ENCODE measurements around the gene ADCY3. TPM values are rescaled to one million over a fixed set of nuclear protein-coding genes. Genes with fewer than 3 reads are reported as not detected.

ADCY3 gene
- polyA plus RNA-seq, 1 of the 3 experiments (the other 2 are of a cell fraction) = 53.9 TPM

DNA sequence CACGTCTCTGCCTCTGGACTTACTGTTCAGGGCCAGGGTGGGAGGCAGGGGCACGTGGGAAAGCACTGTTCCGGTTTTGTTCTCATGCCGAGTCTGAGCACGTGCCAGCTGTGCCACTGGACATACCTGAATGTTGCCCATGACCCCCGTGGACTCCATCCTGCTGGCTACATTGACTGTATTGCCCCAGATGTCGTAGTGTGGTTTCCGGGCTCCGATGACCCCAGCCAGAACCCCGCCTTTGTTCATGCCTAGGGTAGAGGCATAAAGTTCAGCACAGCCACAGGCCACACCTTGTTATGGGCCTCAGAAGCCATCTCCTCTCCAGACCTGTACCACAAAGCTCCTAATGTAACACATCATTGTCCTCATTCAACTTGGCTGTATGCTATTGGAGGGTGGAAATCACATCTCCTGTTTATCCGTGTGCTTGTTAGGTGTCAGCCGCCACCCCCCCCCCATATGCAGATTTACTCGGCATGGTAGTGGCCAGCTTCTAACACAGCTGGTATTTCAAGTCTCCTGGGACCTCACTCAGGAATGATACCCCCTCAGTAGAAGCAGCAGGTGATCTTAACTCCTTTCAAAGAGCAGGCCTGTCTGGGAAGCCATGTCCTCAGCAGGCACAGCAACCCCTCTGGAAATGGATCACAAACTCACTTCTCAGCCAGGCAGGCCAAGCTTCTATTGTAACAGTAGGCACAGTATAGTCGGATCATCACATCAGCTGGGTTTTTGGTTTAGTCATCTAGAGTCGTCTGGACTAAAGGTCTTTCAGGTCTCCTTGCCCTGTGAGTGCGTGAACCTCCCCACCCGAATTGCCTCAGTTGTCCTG, 99.2 kb downstream of the ADCY3 start:
- Histone ChIP-seq H3K79me2 (ENCODE audit: insufficient read depth) (peaks cover 9% of the 10 kb centered on the region; the same call in 1 of the 2 replicates), H4K20me1 (ENCODE audit: insufficient read depth) (no peaks in the 10 kb centered on the region), H3K4me2 (no peak overlapping the region), H3K4me1 (ENCODE audit: control insufficient read depth in 1 of 2, insufficient read depth in 2 of 2, low read depth in 1 of 2, low read length in 1 of 2) (peaks cover 4 to 15% of the 10 kb centered on the region in 2 experiments; a peak in 2 of 4 replicates), H3K27ac (ENCODE audit: low read depth in 2 of 2, low read length in 1 of 2) (no peak overlapping the region; a peak in 1 of 4 replicates), H3K36me3 (replicated peaks in 1 of 2; ENCODE audit: control insufficient read depth in 1 of 2, insufficient read depth in 2 of 2, low read length in 1 of 2) (peaks cover 35 to 68% of the 10 kb centered on the region in 2 experiments), H3K27me3 (ENCODE audit: insufficient read depth) (no peaks in the 10 kb centered on the region), H2AFZ (ENCODE audit: low read depth) (no peak overlapping the region), H3F3A (replicated peaks; ENCODE audit: insufficient read depth) (peaks cover 6% of the 10 kb centered on the region), H3K9me3 (no peaks in the 10 kb centered on the region), H3K9me2 (no peaks in the 10 kb centered on the region), H3K9ac (no peak overlapping the region), H3K4me3 (ENCODE audit: low read depth in 2 of 2, low read length in 1 of 2) (no peak overlapping the region)
- TF ChIP-seq TAF1 (IDR thresholded peaks at IDR 0.05; ENCODE audit: borderline replicate concordance, low read depth, low read length) = no peak
- no peak for TF ChIP-seq RAD21 (IDR thresholded peaks at IDR 0.05; ENCODE audit: low read length)
- TF ChIP-seq ELF1 (IDR thresholded peaks at IDR 0.05) = no peak
- TF ChIP-seq RFX5 (IDR thresholded peaks at IDR 0.05; ENCODE audit: low read length) = no peak
- TF ChIP-seq EZH2phosphoT487 (IDR thresholded peaks at IDR 0.05; ENCODE audit: borderline replicate concordance, low read depth) = no peak
- TF ChIP-seq TEAD4 (IDR thresholded peaks at IDR 0.05; ENCODE audit: borderline replicate concordance, insufficient read depth) = no peak
- TF ChIP-seq, protein P1, sequence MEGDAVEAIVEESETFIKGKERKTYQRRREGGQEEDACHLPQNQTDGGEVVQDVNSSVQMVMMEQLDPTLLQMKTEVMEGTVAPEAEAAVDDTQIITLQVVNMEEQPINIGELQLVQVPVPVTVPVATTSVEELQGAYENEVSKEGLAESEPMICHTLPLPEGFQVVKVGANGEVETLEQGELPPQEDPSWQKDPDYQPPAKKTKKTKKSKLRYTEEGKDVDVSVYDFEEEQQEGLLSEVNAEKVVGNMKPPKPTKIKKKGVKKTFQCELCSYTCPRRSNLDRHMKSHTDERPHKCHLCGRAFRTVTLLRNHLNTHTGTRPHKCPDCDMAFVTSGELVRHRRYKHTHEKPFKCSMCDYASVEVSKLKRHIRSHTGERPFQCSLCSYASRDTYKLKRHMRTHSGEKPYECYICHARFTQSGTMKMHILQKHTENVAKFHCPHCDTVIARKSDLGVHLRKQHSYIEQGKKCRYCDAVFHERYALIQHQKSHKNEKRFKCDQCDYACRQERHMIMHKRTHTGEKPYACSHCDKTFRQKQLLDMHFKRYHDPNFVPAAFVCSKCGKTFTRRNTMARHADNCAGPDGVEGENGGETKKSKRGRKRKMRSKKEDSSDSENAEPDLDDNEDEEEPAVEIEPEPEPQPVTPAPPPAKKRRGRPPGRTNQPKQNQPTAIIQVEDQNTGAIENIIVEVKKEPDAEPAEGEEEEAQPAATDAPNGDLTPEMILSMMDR (IDR thresholded peaks at IDR 0.05) = no peak
- TF ChIP-seq NFIC (IDR thresholded peaks at IDR 0.05; ENCODE audit: borderline replicate concordance) = no peak
- no peak for TF ChIP-seq JUND (IDR thresholded peaks at IDR 0.05)
- TF ChIP-seq TCF12 (IDR thresholded peaks at IDR 0.05) = no peak
- TF ChIP-seq, protein P2, sequence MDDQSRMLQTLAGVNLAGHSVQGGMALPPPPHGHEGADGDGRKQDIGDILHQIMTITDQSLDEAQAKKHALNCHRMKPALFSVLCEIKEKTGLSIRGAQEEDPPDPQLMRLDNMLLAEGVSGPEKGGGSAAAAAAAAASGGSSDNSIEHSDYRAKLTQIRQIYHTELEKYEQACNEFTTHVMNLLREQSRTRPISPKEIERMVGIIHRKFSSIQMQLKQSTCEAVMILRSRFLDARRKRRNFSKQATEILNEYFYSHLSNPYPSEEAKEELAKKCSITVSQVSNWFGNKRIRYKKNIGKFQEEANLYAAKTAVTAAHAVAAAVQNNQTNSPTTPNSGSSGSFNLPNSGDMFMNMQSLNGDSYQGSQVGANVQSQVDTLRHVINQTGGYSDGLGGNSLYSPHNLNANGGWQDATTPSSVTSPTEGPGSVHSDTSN (IDR thresholded peaks at IDR 0.05) = no peak
- no peak for TF ChIP-seq NRF1 (IDR thresholded peaks at IDR 0.05; ENCODE audit: low read depth, low read length)
- no peak for TF ChIP-seq POLR2AphosphoS5 (IDR thresholded peaks at IDR 0.05; ENCODE audit: low read depth, low read length)
- no peak for TF ChIP-seq CHD2 (IDR thresholded peaks at IDR 0.05; ENCODE audit: low read length, partially characterized antibody)
- TF ChIP-seq, protein P3, sequence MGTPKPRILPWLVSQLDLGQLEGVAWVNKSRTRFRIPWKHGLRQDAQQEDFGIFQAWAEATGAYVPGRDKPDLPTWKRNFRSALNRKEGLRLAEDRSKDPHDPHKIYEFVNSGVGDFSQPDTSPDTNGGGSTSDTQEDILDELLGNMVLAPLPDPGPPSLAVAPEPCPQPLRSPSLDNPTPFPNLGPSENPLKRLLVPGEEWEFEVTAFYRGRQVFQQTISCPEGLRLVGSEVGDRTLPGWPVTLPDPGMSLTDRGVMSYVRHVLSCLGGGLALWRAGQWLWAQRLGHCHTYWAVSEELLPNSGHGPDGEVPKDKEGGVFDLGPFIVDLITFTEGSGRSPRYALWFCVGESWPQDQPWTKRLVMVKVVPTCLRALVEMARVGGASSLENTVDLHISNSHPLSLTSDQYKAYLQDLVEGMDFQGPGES (IDR thresholded peaks at IDR 0.05; ENCODE audit: low read depth, low read length) = no peak
- no peak for TF ChIP-seq MEF2A (IDR thresholded peaks at IDR 0.05; ENCODE audit: borderline replicate concordance, low read depth)
- TF ChIP-seq SIN3A (IDR thresholded peaks at IDR 0.05; ENCODE audit: borderline replicate concordance, low read depth, low read length) = no peak
- TF ChIP-seq FOXM1 (IDR thresholded peaks at IDR 0.05; ENCODE audit: low read depth) = no peak
- no peak for TF ChIP-seq YY1 (IDR thresholded peaks at IDR 0.05; ENCODE audit: low read depth)
- TF ChIP-seq, protein P4, sequence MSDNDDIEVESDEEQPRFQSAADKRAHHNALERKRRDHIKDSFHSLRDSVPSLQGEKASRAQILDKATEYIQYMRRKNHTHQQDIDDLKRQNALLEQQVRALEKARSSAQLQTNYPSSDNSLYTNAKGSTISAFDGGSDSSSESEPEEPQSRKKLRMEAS (IDR thresholded peaks at IDR 0.05; ENCODE audit: low read depth) = no peak
- ChIA-PET POLR2A (interaction anchor here (1.3 kb wide), 1 partner anchor 386 kb away, joined by 3 read pairs; no protein-coding TSS in a partner anchor), CTCF (interaction anchor here (0.6 to 1.8 kb wide), 5 partner anchors 29 to 411 kb away, joined by 3 to 11 read pairs (median 4); partner anchors contain the start of genes CENPO and PTRHD1)
- 91% methylated on average over 14 of the region's 17 CpGs for WGBS (ENCODE audit: low lambda C conversion rate)
- DNase-seq = peak; percentile 27
